Smooth muscle cell (in vitro differentiated cells): ENCODE data around the gene CTNNA2. TPM values are rescaled to one million over a fixed set of nuclear protein-coding genes. Genes with fewer than 3 reads are reported as not detected.
A peak's percentile ranks its signal among the peaks of the same experiment; 100 is the strongest.

Experiments used
- DNase-seq: peaks from one replicate; lab custom pipeline; 2025; ENCODE audit not compliant: unreplicated experiment; lab: John Stamatoyannopoulos, UW
- H2AFZ ChIP-seq: fragments of 200-600 bp; sonication (generic); 2 replicates; pipeline ENCODE4 v1.6.0; 2016; ENCODE audit warnings: antibody characterized with exemption, low read depth, mild to moderate bottlenecking
- H3F3A ChIP-seq: fragments of 200-600 bp; sonication (generic); 2 replicates; pipeline ENCODE4 v1.6.0; 2017; ENCODE audit warnings: antibody characterized with exemption, low read depth
- H3K27ac ChIP-seq: fragments of 200-600 bp; sonication (generic); 2 replicates; pipeline ENCODE4 v1.5.1; 2016; ENCODE audit warnings: low read depth, mild to moderate bottlenecking
- H3K27me3 ChIP-seq: fragments of 200-600 bp; sonication (generic); 2 replicates; pipeline ENCODE4 v1.6.1; 2016; ENCODE audit warnings: low read depth, mild to moderate bottlenecking
- H3K36me3 ChIP-seq: fragments of 200-600 bp; sonication (generic); 2 replicates; pipeline ENCODE4 v1.5.1; 2016; ENCODE audit warnings: low read depth
- H3K4me1 ChIP-seq: fragments of 200-600 bp; sonication (generic); 2 replicates; pipeline ENCODE4 v1.5.1; 2016; ENCODE audit warnings: low read depth
- H3K4me2 ChIP-seq: fragments of 200-600 bp; sonication (generic); 2 replicates; pipeline ENCODE4 v1.6.0; 2016; ENCODE audit warnings: mild to moderate bottlenecking
- H3K4me3 ChIP-seq: fragments of 200-600 bp; sonication (generic); 2 replicates; pipeline ENCODE4 v1.5.1; 2016; ENCODE audit warnings: mild to moderate bottlenecking
- H3K79me2 ChIP-seq: fragments of 200-600 bp; sonication (generic); 2 replicates; pipeline ENCODE4 v1.6.0; 2016; ENCODE audit warnings: low read depth, mild to moderate bottlenecking
- H3K9ac ChIP-seq: fragments of 200-600 bp; sonication (generic); 2 replicates; pipeline ENCODE4 v1.6.0; 2016; ENCODE audit warnings: low read depth
- H3K9me3 ChIP-seq: fragments of 200-600 bp; sonication (generic); replicated peaks from 2 replicates; pipeline ENCODE4 v1.5.1; 2016; ENCODE audit warnings: low read depth
- H4K20me1 ChIP-seq: fragments of 200-600 bp; sonication (generic); 2 replicates; pipeline ENCODE4 v1.6.0; 2016; ENCODE audit warnings: low read depth
- CTCF ChIP-seq: fragments of 200-600 bp; sonication (generic); IDR thresholded peaks from 2 replicates; pipeline ENCODE4 v1.5.1; 2017; ENCODE audit warnings: borderline replicate concordance, mild to moderate bottlenecking, antibody characterized with exemption; ENCODE audit not compliant: insufficient read depth, poor library complexity, severe bottlenecking
- WGBS: methylation state at CpG from one replicate; pipeline ENCODE4 v1.1.7; 2016; ENCODE audit warnings: low lambda C conversion rate; 5-methylcytosine and 5-hydroxymethylcytosine counted together
- polyA plus RNA-seq: library from polyadenylated mRNA; unstranded; fragments of >200 nt; fragmentation: Nextera tagmentation; extraction: Ambion mirVana; gene quantifications from 2 replicates; pipeline ENCODE4 v1.2.1, GENCODE V29; 2016
- total RNA-seq: library from RNA; depleted of rRNA; stranded (reverse); fragments of >200 nt; gene quantifications from 2 replicates; pipeline ENCODE4 v1.2.3, GENCODE V29; 2014

The CTNNA2 gene
- total and polyA plus RNA-seq, 2 experiments from 2014 or later = not detected

- no peak overlapping the region for H3K9ac ChIP-seq
- peaks cover 19% of the 10 kb centered on the region for H3K27me3 ChIP-seq
- WGBS = 67% methylated on average over 1 of the region's 1 CpG
- no peaks in the 10 kb centered on the region for H3K36me3 ChIP-seq
- no peaks in the 10 kb centered on the region for H3K79me2 ChIP-seq
- H3K9me3 ChIP-seq = no peaks in the 10 kb centered on the region
- DNase-seq = no peak
- H3K4me3 ChIP-seq = no peak overlapping the region
- peak; percentile 9 for TF ChIP-seq CTCF
- no peaks in the 10 kb centered on the region for H4K20me1 ChIP-seq
- H2AFZ ChIP-seq = no peak overlapping the region
- H3F3A ChIP-seq = no peaks in the 10 kb centered on the region
- H3K27ac ChIP-seq = no peak overlapping the region
- no peak overlapping the region for H3K4me2 ChIP-seq
- peaks cover 6% of the 10 kb centered on the region for H3K4me1 ChIP-seq
Observed at GRCh38 chr2:79910643-79911042, 397.8 kb downstream of the CTNNA2 start.

GRCh38 chr2:79915455-79915854 is 402.6 kb downstream of the CTNNA2 start:
- Histone ChIP-seq H3F3A (no peaks in the 10 kb centered on the region), H3K27ac (peak overlapping the region; percentile 50), H4K20me1 (no peaks in the 10 kb centered on the region), H3K4me3 (no peak overlapping the region), H3K4me1 (peaks cover 8% of the 10 kb centered on the region), H3K36me3 (no peaks in the 10 kb centered on the region), H2AFZ (peak overlapping the region; percentile 1), H3K9ac (no peak overlapping the region), H3K4me2 (peak overlapping the region; percentile 33), H3K9me3 (no peaks in the 10 kb centered on the region), H3K79me2 (no peaks in the 10 kb centered on the region), H3K27me3 (no peaks in the 10 kb centered on the region)
- TF ChIP-seq CTCF = no peak
- 58% methylated on average over 4 of the region's 4 CpGs for WGBS
- no peak for DNase-seq

- H2AFZ ChIP-seq = no peak overlapping the region
- no peaks in the 10 kb centered on the region for H3K27me3 ChIP-seq
- DNase-seq = no peak
- H3K4me1 ChIP-seq = peaks cover 8% of the 10 kb centered on the region
- no peaks in the 10 kb centered on the region for H3K79me2 ChIP-seq
- H3K9me3 ChIP-seq = no peaks in the 10 kb centered on the region
- no peak overlapping the region for H3K27ac ChIP-seq
- no peak overlapping the region for H3K9ac ChIP-seq
- H4K20me1 ChIP-seq = no peaks in the 10 kb centered on the region
- H3K36me3 ChIP-seq = no peaks in the 10 kb centered on the region
- 73% methylated on average over 1 of the region's 4 CpGs for WGBS
- no peaks in the 10 kb centered on the region for H3F3A ChIP-seq
- no peak overlapping the region for H3K4me3 ChIP-seq
- H3K4me2 ChIP-seq = no peak overlapping the region
- TF ChIP-seq CTCF = no peak
Observed at GRCh38 chr2:79916285-79916684, 403.4 kb downstream of the CTNNA2 start.

GRCh38 chr2:79920512-79921076 is 407.7 kb downstream of the CTNNA2 start:
- DNase-seq = no peak
- Histone ChIP-seq H4K20me1 (no peaks in the 10 kb centered on the region), H3K4me1 (peaks cover 7% of the 10 kb centered on the region), H3K9me3 (no peaks in the 10 kb centered on the region), H3K27ac (no peak overlapping the region), H3F3A (no peaks in the 10 kb centered on the region), H3K9ac (no peak overlapping the region), H3K79me2 (no peaks in the 10 kb centered on the region), H3K36me3 (no peaks in the 10 kb centered on the region), H2AFZ (no peak overlapping the region), H3K4me2 (no peak overlapping the region), H3K27me3 (no peaks in the 10 kb centered on the region), H3K4me3 (no peak overlapping the region)
- WGBS = 71% methylated on average over 3 of the region's 3 CpGs
- no peak for TF ChIP-seq CTCF
